Muscle of leg (tissue), 11 donors: ENCODE measurements around the gene CBFB. TPM values are rescaled to one million over a fixed set of nuclear protein-coding genes. Genes with fewer than 3 reads are reported as not detected.

Experiments
- DNase-seq: peaks from one replicate; pipeline ENCODE4 v3.0.0; 2013
- H3K27ac ChIP-seq: one replicate; pipeline ENCODE4 v1.5.1; 2013; ENCODE audit warnings: mild to moderate bottlenecking, low read length, control low read depth
- H3K27me3 ChIP-seq: one replicate; pipeline ENCODE4 v1.6.1; 2013; ENCODE audit warnings: low read length; ENCODE audit not compliant: control insufficient read depth, insufficient read depth
- H3K36me3 ChIP-seq: one replicate; pipeline ENCODE4 v1.6.1; 2013; ENCODE audit warnings: low read length; ENCODE audit not compliant: control insufficient read depth, insufficient read depth
- H3K4me1 ChIP-seq: one replicate; pipeline ENCODE4 v1.6.1; 2013; ENCODE audit warnings: low read length; ENCODE audit not compliant: control insufficient read depth, insufficient read depth
- H3K4me3 ChIP-seq: one replicate; pipeline ENCODE4 v1.5.1; 2013; ENCODE audit warnings: low read length, control low read depth
- H3K9me3 ChIP-seq: replicated peaks from 2 replicates; pipeline ENCODE4 v1.6.1; 2013; ENCODE audit warnings: low read depth, low read length; ENCODE audit not compliant: control insufficient read depth
- WGBS: methylation state at CpG from one replicate; pipeline ENCODE4 v1.1.5; 2013; ENCODE audit warnings: missing lambda C conversion rate; ENCODE audit not compliant: insufficient coverage; 5-methylcytosine and 5-hydroxymethylcytosine counted together
- polyA plus RNA-seq, 8 donors: library from polyadenylated mRNA; unstranded; fragments of 120-200 nt; gene quantifications; one replicate each; pipeline versions ENCODE4 v1.2.1 to v1.2.3, GENCODE V29; 2013; ENCODE audit warnings: inconsistent platforms in 1 of 8, low replicate concordance in 1 of 8; ENCODE audit not compliant: insufficient read length in 8 of 8, insufficient read depth in 1 of 8
- total RNA-seq: library from RNA; stranded (reverse); fragments of 120-200 nt; gene quantifications from one replicate; pipeline ENCODE4 v1.2.4, GENCODE V29; 2013

CBFB gene
- total and polyA plus RNA-seq, 9 donors, result 31.6 to 70.3 (median 42.2) TPM

DNA sequence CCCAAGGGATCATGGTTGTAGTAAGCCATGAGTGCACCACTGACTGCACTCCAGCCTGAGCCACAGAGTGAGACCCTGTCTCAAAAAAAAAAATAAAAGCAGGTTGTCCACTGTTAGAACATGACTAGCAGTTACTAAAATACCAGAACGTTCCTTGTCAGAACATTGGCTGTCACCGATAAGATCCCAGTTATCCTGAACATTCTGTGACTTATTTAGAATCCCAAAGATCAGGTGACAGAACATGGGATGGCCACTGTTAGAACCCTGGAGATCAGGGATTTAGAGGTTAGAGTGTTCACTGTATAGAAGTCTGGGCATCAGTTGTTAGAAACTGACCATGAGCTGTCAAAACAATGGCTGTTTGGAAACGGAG is 32.0 kb upstream of the CBFB start:
- Histone ChIP-seq H3K36me3 (no peaks in the 10 kb centered on the region), H3K27ac (no peak overlapping the region), H3K4me3 (no peak overlapping the region), H3K9me3 (no peaks in the 10 kb centered on the region), H3K27me3 (peaks cover 12% of the 10 kb centered on the region), H3K4me1 (peaks cover 13% of the 10 kb centered on the region)
- DNase-seq, result no peak
- 42% methylated on average over 1 of the region's 3 CpGs for WGBS

- H3K4me3 ChIP-seq, result peak overlapping the region; percentile 44
- H3K9me3 ChIP-seq, result no peaks in the 10 kb centered on the region
- WGBS, result 2% methylated on average over 70 of the region's 89 CpGs
- H3K27me3 ChIP-seq, result peaks cover 17% of the 10 kb centered on the region
- no peak overlapping the region for H3K27ac ChIP-seq
- peak; percentile 47 for DNase-seq
- peaks cover 2% of the 10 kb centered on the region for H3K36me3 ChIP-seq
- peaks cover 13% of the 10 kb centered on the region for H3K4me1 ChIP-seq
These were observed 28.3 kb upstream of the CBFB start for GRCh38 chr16:67000384-67001351.

- Histone ChIP-seq H3K27me3 (peaks cover 17% of the 10 kb centered on the region), H3K4me1 (peaks cover 13% of the 10 kb centered on the region), H3K9me3 (no peaks in the 10 kb centered on the region), H3K36me3 (peaks cover 2% of the 10 kb centered on the region), H3K27ac (no peak overlapping the region), H3K4me3 (no peak overlapping the region)
- no CpG with 5 or more reads among the region's 3 CpGs for WGBS
- DNase-seq, result no peak
These were observed 27.2 kb upstream of the CBFB start for GRCh38 chr16:67001726-67002125.

DNA sequence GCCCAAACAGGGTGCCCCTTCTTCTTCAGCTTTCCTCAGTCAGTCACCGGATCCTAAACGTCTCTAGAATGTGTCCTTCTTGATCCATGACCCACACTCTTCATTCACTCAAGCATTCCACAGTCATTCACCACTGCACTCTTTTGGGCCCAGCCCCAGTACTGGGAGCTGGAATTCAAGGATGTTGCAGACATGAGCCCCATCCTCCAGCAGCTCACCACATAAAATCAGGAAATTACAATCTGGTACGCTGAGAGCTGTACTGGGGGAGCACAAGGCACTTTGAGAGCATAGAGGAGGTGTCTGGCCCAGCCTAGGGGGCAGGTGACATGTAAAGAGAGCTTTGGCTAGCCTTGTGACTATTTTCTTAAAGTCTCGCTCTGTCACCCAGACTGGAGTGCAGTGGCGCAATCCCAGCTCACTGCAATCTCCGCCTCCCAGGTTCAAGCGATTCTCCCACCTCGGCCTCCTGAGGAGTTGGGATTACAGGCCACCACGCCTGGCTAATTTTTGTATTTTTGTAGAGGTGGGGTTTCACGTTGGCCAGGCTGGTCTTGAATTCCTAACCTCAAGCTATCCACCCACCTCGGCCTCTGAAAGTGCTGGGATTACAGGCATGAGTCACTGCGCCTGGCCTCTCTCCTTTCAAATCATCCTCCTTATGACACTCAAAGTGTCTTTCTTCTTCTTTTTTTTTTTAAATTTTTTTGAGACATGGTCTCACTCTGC is 21.9 kb upstream of the CBFB start:
- Histone ChIP-seq H3K27me3 (peaks cover 5% of the 10 kb centered on the region), H3K27ac (no peak overlapping the region), H3K4me1 (no peaks in the 10 kb centered on the region), H3K36me3 (peaks cover 2% of the 10 kb centered on the region), H3K4me3 (no peak overlapping the region), H3K9me3 (no peaks in the 10 kb centered on the region)
- WGBS, result 76% methylated on average over 5 of the region's 12 CpGs
- DNase-seq, result no peak

DNA sequence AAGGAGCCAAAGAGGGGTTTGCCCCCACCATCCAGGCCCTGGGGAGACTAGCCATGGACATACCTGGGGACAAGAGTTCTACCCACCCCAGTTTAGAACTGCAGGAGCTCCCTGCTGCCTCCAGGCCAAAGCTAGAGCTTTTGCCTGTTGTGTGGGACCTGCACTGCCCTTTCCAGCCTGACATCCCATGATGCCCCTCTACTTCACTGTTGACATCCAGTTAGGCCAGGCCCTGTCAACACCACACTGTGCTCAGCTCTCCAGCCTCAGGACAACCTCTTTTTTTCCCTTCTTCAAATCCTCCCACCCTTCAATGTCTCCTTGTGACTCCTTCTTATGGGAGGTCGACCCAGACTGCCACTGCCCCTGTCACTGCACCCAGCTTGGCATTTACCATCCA is 19.8 kb upstream of the CBFB start:
- no peaks in the 10 kb centered on the region for H3K9me3 ChIP-seq
- no peak for DNase-seq
- WGBS, result 55% methylated on average over 1 of the region's 1 CpG
- no peaks in the 10 kb centered on the region for H3K36me3 ChIP-seq
- peaks cover 2% of the 10 kb centered on the region for H3K27me3 ChIP-seq
- H3K4me1 ChIP-seq, result peaks cover 14% of the 10 kb centered on the region
- H3K27ac ChIP-seq, result no peak overlapping the region
- H3K4me3 ChIP-seq, result no peak overlapping the region

DNA sequence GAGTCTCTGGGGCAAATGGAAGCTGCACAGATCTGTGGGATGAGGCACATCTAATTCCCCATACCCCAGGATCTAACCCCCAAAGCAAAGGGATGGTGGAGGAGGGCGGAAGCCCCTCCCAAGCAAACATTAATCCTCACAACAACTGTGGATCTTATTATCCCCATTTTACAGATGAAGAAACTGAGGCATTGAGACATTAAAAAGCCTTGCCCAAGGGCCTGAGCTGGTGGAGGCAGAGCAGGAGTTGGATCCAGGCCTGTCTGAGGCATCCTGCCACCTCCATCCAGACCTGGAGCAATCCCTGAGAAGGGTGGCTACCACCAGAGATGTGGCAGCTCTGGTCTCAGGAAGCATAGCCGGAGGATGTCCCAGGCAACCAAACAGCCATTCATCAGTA is 17.7 kb upstream of the CBFB start:
- Histone ChIP-seq H3K36me3 (no peaks in the 10 kb centered on the region), H3K9me3 (no peaks in the 10 kb centered on the region), H3K27ac (no peak overlapping the region), H3K27me3 (peaks cover 8% of the 10 kb centered on the region), H3K4me3 (no peak overlapping the region), H3K4me1 (peaks cover 23% of the 10 kb centered on the region)
- DNase-seq, result no peak
- WGBS, result 100% methylated on average over 1 of the region's 2 CpGs

DNA sequence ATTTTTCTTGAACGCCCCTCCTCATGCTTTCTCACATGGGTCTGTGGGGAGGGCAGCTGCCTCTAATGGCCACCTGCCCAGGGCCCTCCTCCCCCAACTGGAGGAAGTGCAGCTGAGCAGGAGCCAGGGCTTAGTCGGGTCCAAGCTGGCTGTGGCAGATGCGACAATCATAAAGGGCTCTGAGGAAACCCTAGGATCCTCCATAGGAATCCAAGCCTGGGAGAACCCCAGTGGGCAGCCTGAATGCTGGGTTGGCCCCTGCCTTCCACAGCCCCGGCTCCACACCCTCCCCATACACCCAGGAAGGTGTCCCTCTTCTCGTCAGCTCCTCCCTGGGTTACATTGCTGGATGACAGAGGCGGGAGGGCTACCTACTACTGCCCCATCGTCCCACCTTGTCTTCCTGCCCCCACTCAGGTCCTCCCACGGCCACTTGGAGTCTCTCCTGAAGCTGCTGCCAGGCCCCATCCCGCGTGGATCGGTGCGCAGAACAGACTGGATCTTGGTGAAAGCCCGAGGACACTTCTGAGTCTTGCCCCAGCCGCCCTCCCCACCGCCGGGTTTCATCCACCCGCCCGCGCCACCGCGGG is 15.6 kb upstream of the CBFB start:
- no peaks in the 10 kb centered on the region for H3K9me3 ChIP-seq
- WGBS, result under 1% methylated on average over 19 of the region's 21 CpGs
- peak overlapping the region; percentile 40 for H3K27ac ChIP-seq
- peaks cover 8% of the 10 kb centered on the region for H3K27me3 ChIP-seq
- peak; percentile 83 for DNase-seq
- H3K4me1 ChIP-seq, result peaks cover 25% of the 10 kb centered on the region
- H3K4me3 ChIP-seq, result peak overlapping the region; percentile 54
- H3K36me3 ChIP-seq, result no peaks in the 10 kb centered on the region

DNA sequence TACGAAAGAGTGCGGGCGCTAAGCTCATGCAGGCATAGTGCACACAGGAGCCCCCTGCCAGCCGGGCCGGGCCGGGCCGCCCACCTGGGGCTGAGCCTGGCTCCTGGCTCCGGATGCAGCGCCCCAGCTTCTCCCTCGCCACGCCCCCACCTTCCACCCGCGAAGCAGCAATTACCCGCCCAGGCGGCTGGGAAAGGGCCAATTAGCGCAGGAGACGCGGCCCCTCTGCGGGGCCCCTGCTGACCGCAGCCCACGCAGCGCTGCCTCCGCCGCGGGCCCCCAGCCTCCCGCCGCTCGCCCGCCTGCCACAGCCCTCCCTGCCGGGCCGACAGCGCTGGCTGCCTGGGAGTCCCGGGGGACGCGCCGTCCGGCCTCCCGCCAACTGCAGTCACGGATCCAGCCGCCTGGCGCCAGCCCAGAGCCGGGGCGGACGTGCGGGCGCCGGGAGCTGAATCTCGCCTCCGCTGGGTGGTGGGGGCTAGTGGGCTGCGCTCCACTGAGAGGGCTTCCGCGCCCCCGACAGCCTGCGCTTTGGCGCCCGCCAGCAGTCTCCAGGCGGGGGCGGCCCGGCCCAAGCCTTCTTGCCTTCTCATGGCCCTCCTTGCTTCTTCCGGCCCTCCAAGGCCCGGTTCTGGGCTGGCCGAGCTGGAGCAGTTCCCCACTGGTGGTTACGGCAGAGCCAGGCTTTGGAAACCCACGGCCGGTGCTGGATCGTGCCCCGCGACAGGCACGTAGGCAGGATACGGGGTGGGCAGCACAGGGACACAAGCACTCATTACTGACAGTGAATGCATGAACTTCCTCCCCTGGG is 14.9 kb upstream of the CBFB start:
- Histone ChIP-seq H3K4me1 (peaks cover 25% of the 10 kb centered on the region), H3K27me3 (peaks cover 8% of the 10 kb centered on the region), H3K36me3 (no peaks in the 10 kb centered on the region), H3K9me3 (no peaks in the 10 kb centered on the region), H3K4me3 (peak overlapping the region; percentile 54), H3K27ac (peak overlapping the region; percentile 59)
- whole genome bisulfite sequencing, result 0% methylated on average over 70 of the region's 70 CpGs
- DNase-seq, result peak; percentile 89

GRCh38 chr16:67014634-67015312 is 14.2 kb upstream of the CBFB start:
- Histone ChIP-seq H3K4me1 (peaks cover 25% of the 10 kb centered on the region), H3K27ac (peak overlapping the region; percentile 59), H3K36me3 (no peaks in the 10 kb centered on the region), H3K27me3 (peaks cover 8% of the 10 kb centered on the region), H3K4me3 (peak overlapping the region; percentile 37), H3K9me3 (no peaks in the 10 kb centered on the region)
- peak; percentile 40 for DNase-seq
- WGBS, result 47% methylated on average over 2 of the region's 6 CpGs
